Breast epithelium (tissue), 4 donors: ENCODE data around the gene HIVEP2. TPM values are rescaled to one million over a fixed set of nuclear protein-coding genes. Genes with fewer than 3 reads are reported as not detected.
A peak's percentile ranks its signal among the peaks of the same experiment; 100 is the strongest.

ENCODE experiments used
- DNase-seq, 2 donors: peaks; one replicate each; pipeline ENCODE4 v3.0.0-alpha.2; 2019; ENCODE audit warnings: low spot score in 2 of 2
- H3K27ac ChIP-seq, 2 donors: fragments of 200-600 bp; sonication (generic) in 1 of 2; one replicate each; pipeline ENCODE4 v1.5.1; 2016 to 2019; ENCODE audit warnings: mild to moderate bottlenecking in 1 of 2
- H3K27me3 ChIP-seq, 2 donors: fragments of 200-600 bp; sonication (generic) in 1 of 2; one replicate each; pipeline versions ENCODE4 v1.5.1 to v1.6.0; 2017 to 2019; ENCODE audit warnings: control low read depth in 1 of 2, mild to moderate bottlenecking in 1 of 2
- H3K36me3 ChIP-seq: fragments of 200-600 bp; one replicate; pipeline ENCODE4 v1.5.1; 2019
- H3K4me1 ChIP-seq, 2 donors: fragments of 200-600 bp; sonication (generic); one replicate each; pipeline ENCODE4 v1.5.1; 2016 to 2019; ENCODE audit warnings: control low read depth in 1 of 2
- H3K4me3 ChIP-seq, 3 donors: fragments of 200-600 bp; sonication (generic); 1 replicate in 2 of 3; 2 replicates in 1 of 3; pipeline ENCODE4 v1.5.1; 2016 to 2019; ENCODE audit warnings: mild to moderate bottlenecking in 3 of 3, moderate library complexity in 2 of 3
- H3K9me3 ChIP-seq, 2 donors: fragments of 200-600 bp; sonication (generic) in 1 of 2; one replicate each; pipeline ENCODE4 v1.5.1; 2016 to 2019; ENCODE audit warnings: control low read depth in 1 of 2
- POLR2A ChIP-seq: fragments of 450-650 bp; IDR thresholded peaks from one replicate; pipeline ENCODE4 v1.6.1; 2016; ENCODE audit warnings: antibody characterized with exemption, mild to moderate bottlenecking, moderate library complexity
- POLR2AphosphoS5 ChIP-seq, 3 donors: sonication (generic); formaldehyde crosslinking; IDR thresholded peaks; one replicate each; pipeline ENCODE4 v1.6.1; 2017; ENCODE audit warnings: antibody characterized with exemption in 3 of 3
- intact Hi-C: fragments of 100-400 bp; cut with DNase I; formaldehyde crosslinking; loops from one replicate; pipeline ENCODE4 v1.15.1; 2023; ENCODE audit warnings: low total_unique reads
- total RNA-seq, 3 donors: library from RNA; depleted of rRNA; stranded (reverse); fragments of >200 nt; gene quantifications; one replicate each; pipeline ENCODE4 v1.1.0, GENCODE V29; 2016
- TF ChIP-seq, protein P1 (sequence below), 3 donors: fragments of 450-650 bp; IDR thresholded peaks; one replicate each; pipeline ENCODE4 v1.5.1; 2016 to 2017; ENCODE audit warnings: antibody characterized with exemption in 3 of 3, mild to moderate bottlenecking in 3 of 3, moderate library complexity in 3 of 3

The HIVEP2 gene
- total RNA-seq, 3 donors from 2014 or later: 20.6 to 25.0 (median 23.9) TPM

DNA sequence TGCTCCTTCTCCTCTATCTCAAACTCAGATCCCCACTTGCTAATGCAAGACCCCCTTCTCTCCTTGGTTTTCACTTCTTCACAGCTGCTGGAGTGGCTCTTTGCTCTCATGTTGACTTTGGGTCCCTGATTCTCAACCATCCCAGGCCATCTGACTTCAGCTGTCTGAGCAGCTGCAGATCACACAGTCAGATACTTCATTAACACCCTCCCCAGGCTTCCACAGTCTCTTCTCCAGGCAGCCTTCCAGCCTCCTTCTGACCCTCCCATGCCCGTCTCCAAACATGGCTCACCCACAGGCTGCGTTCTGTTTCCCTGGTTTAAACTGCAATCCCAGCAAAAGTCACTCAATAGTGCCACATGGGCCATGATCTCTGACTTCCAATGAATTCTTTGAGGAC lies 65.4 kb downstream of the HIVEP2 start:
- intact Hi-C loops: no loop called here
- H3K27me3 ChIP-seq: no peaks in the 10 kb centered on the region
- H3K36me3 ChIP-seq: no peaks in the 10 kb centered on the region
- DNase-seq: no peak
- no peaks in the 10 kb centered on the region for H3K4me1 ChIP-seq
- no peak overlapping the region for H3K27ac ChIP-seq
- no peak overlapping the region for H3K4me3 ChIP-seq
- no peaks in the 10 kb centered on the region for H3K9me3 ChIP-seq
- TF ChIP-seq, protein P1, sequence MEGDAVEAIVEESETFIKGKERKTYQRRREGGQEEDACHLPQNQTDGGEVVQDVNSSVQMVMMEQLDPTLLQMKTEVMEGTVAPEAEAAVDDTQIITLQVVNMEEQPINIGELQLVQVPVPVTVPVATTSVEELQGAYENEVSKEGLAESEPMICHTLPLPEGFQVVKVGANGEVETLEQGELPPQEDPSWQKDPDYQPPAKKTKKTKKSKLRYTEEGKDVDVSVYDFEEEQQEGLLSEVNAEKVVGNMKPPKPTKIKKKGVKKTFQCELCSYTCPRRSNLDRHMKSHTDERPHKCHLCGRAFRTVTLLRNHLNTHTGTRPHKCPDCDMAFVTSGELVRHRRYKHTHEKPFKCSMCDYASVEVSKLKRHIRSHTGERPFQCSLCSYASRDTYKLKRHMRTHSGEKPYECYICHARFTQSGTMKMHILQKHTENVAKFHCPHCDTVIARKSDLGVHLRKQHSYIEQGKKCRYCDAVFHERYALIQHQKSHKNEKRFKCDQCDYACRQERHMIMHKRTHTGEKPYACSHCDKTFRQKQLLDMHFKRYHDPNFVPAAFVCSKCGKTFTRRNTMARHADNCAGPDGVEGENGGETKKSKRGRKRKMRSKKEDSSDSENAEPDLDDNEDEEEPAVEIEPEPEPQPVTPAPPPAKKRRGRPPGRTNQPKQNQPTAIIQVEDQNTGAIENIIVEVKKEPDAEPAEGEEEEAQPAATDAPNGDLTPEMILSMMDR (IDR thresholded peaks at IDR 0.05): no peak
- TF ChIP-seq POLR2AphosphoS5 (IDR thresholded peaks at IDR 0.05): no peak
- no peak for TF ChIP-seq POLR2A

DNA sequence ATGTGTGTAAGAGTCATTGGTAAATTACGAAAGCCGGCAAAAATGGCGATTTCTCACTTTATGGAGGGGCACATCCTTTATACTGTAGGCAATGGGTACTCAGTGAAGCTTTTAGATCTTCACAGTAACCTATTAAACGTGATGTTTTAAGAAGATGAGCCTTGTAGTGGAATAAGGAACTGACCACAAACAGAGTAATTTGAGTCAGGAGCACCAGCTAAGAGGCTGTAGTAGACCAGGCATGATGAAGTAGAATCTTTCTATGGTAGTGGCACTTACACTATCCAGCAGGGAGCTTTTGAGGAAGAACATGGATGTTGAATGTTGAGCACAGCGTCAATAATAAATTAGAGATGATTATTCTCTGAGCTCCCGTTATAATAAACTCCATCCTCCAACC lies 65.9 kb downstream of the HIVEP2 start:
- intact Hi-C loops: no loop called here

DNA sequence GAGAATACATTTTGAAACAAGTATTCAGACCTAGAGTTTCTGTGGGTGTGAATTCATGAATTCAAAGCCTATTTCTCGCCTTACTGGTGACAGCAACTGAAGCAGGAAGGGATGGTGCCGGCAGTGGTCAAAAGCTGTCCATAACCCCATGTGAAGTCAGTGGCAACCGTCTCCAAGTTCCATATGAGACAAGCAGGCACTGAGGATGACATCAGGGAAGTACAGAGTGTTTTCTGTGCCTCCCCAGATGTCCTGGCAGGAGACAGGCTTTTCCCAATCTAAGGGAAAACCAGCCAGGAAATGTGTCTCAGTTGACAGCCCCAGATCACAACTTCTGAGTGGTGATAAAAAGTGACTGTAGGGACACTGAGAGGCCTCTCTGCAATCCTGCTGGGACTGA lies 66.6 kb downstream of the HIVEP2 start:
- no peak for DNase-seq
- Histone ChIP-seq H3K4me1 (no peaks in the 10 kb centered on the region), H3K27ac (no peak overlapping the region), H3K36me3 (no peaks in the 10 kb centered on the region), H3K27me3 (no peaks in the 10 kb centered on the region), H3K9me3 (no peaks in the 10 kb centered on the region), H3K4me3 (no peak overlapping the region)
- intact Hi-C loops: no loop called here
- no peak for TF ChIP-seq POLR2AphosphoS5 (IDR thresholded peaks at IDR 0.05)
- TF ChIP-seq, protein P1 (IDR thresholded peaks at IDR 0.05): no peak
- TF ChIP-seq POLR2A: no peak

More for the DNA sequence above, 65.9 kb downstream of the HIVEP2 start:
- Histone ChIP-seq H3K4me1 (no peaks in the 10 kb centered on the region), H3K9me3 (no peaks in the 10 kb centered on the region), H3K36me3 (no peaks in the 10 kb centered on the region), H3K4me3 (no peak overlapping the region), H3K27me3 (no peaks in the 10 kb centered on the region), H3K27ac (no peak overlapping the region)
- TF ChIP-seq POLR2A (no peak), POLR2AphosphoS5 (IDR thresholded peaks at IDR 0.05) (no peak)
- TF ChIP-seq, protein P1 (IDR thresholded peaks at IDR 0.05): no peak
- no peak for DNase-seq

DNA sequence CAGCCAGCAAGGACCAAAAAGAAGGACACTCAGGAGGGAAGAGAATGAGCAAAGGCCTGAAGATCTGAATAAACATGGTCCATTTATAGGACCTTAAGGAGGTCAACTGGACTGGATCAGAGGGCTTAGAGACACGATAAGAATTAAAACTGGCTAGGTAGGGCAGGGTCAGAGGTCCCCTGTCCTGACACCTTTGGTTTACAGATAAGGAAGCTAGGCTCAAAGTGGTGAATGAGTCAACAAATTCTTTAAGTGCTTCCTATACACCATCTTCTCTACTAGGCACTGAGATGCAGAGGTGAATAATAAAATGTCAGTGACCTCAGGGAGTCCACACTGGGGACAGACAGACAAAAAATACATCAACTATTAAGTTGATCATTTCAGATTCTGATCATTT lies 70.3 kb downstream of the HIVEP2 start:
- H3K36me3 ChIP-seq: no peaks in the 10 kb centered on the region

DNA sequence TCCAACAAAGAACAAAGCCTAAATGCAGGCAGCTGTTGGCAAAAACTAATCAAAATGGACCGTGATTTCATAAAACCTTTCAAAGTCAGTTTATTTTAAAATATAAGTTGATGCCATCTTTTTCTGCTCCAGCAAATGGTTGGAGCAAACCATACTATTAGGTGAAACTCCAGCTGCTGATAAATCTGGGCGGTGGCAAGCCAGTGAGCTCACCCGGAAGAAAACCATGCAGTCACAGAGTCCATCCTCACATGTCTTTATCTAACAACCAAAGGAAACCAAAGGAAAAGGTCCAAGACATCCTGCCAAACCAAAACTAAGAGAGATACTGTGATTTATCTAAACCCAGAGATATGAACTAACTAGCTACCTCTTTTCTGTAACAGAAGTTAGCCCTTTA lies 72.6 kb downstream of the HIVEP2 start:
- Histone ChIP-seq H3K27me3 (no peaks in the 10 kb centered on the region), H3K36me3 (no peaks in the 10 kb centered on the region), H3K4me3 (peak overlapping the region in 1 of 3 donors; percentile 20), H3K9me3 (no peaks in the 10 kb centered on the region), H3K27ac (peak overlapping the region; percentile 62 to 64), H3K4me1 (no peaks in the 10 kb centered on the region)
- DNase-seq: no peak
- intact Hi-C loops: no loop called here
- TF ChIP-seq POLR2AphosphoS5 (IDR thresholded peaks at IDR 0.05) (no peak), POLR2A (no peak)
- TF ChIP-seq, protein P1 (IDR thresholded peaks at IDR 0.05): no peak

More for the DNA sequence above, 70.3 kb downstream of the HIVEP2 start:
- no peaks in the 10 kb centered on the region for H3K9me3 ChIP-seq
- intact Hi-C loops: no loop called here
- H3K27ac ChIP-seq: no peak overlapping the region
- no peaks in the 10 kb centered on the region for H3K27me3 ChIP-seq
- no peak for TF ChIP-seq POLR2AphosphoS5 (IDR thresholded peaks at IDR 0.05)
- TF ChIP-seq POLR2A: no peak
- TF ChIP-seq, protein P1 (IDR thresholded peaks at IDR 0.05): no peak
- no peak overlapping the region for H3K4me3 ChIP-seq
- DNase-seq: no peak
- H3K4me1 ChIP-seq: no peaks in the 10 kb centered on the region
